ENCODE results near the gene LRRC56. TPM values are rescaled to one million over a fixed set of nuclear protein-coding genes. Genes with fewer than 3 reads are reported as not detected.

Gene LRRC56
- total and polyA plus RNA-seq, 9 of the 15 experiments (the other 6 are each of a cell fraction or from before 2014, with no cell fraction given), result 0.03 to 4.5 (median 1.0) TPM; not detected in 1

DNA sequence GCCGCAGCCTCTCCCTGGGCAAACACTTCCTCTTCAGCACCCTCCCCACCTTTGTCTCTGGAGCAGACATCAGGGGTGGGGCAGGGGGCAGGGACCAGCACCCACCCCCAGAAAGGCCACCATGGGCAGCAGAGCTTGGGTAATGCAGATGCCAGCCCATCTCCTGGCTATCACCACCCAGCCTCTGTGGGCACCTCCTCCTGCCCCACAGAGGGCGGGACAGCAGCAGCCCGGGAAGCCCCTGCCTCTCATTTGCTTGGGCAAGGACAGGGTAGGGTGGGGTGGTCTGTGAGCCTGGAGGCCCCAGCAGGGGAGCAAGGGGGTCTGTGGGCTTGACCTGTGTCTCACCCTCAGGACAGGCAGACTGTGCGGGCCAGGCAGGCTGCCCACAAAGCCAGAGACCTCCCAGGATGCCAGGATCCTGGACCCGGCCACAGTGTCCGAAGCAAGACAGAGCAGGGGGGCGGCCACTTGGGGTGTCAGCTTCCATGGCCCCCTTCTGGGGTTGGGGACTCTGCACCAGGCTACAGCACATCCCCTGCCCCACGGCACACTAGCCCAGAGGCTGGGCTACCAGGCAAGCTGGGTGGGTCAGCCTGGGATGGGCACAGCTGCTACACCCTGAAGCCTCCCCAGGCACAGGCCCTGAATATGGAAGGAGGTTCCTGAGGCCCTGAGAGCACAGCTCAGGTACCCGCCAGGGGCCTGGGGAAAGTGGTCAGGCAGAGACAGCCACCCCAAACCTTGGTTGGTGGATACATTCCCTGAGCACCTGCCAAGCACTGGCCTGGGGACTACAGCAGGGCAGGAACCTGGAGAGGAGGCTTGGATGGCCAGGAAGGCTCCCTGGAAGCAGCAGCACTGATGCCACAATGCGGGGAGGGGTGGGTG lies 34.8 kb upstream of the LRRC56 start:
- 97% methylated on average over 8 of the region's 10 CpGs for WGBS (ENCODE audit: insufficient coverage, low coverage, missing lambda C conversion rate)
- ChIA-PET CTCF (ENCODE audit: low intra/inter-chr PET ratio) (no interaction called here), POLR2A (interaction anchor here (0.8 to 2.9 kb wide), 3 partner anchors 10 to 69 kb away, joined by 3 to 11 read pairs (median 3); no protein-coding TSS in a partner anchor)
- ATAC-seq (no peak), FAIRE-seq (no peak), DNase-seq (ENCODE audit: extremely low read depth in 1 of 4, low spot score in 3 of 4) (no peak)
- Histone ChIP-seq H3K4me2 (ENCODE audit: insufficient read depth, low read length) (no peak overlapping the region), H2AFZ (ENCODE audit: low read depth, low read length) (no peak overlapping the region), H3K27me3 (ENCODE audit: control insufficient read depth in 2 of 2, insufficient read depth in 2 of 2, low read length in 2 of 2) (no peaks in the 10 kb centered on the region), H3K27ac (ENCODE audit: extremely low read depth, low read depth, low read length) (peak overlapping the region; percentile 98; the same call in 2 of the 3 replicates), H3K9me3 (replicated peaks; ENCODE audit: control insufficient read depth, insufficient read depth, low read depth, low read length) (peaks cover under 1% of the 10 kb centered on the region; the same call in 1 of the 2 replicates), H3K79me2 (ENCODE audit: control insufficient read depth, insufficient read depth, low read length) (peaks cover 60% of the 10 kb centered on the region), H3K4me1 (replicated peaks in 1 of 2; ENCODE audit: control insufficient read depth in 2 of 2, insufficient read depth in 2 of 2, low read length in 2 of 2) (peaks cover 11 to 74% of the 10 kb centered on the region in 2 experiments), H3K9ac (ENCODE audit: insufficient read depth in 1 of 2, low read depth in 2 of 2, low read length in 2 of 2) (peak overlapping the region in 1 of 2 experiments; percentile 86; a peak in 2 of 4 replicates), H4K20me1 (replicated peaks; ENCODE audit: control insufficient read depth, insufficient read depth, low read length) (no peaks in the 10 kb centered on the region), H3K4me3 (no peak overlapping the region), H3K9me1 (ENCODE audit: control insufficient read depth, insufficient read depth, low read length) (no peaks in the 10 kb centered on the region), H3K36me3 (ENCODE audit: control insufficient read depth, insufficient read depth, low read length) (peaks cover 54% of the 10 kb centered on the region)
- in situ Hi-C loops (cut with MboI) (loop anchor here (5.0 kb wide), 1 partner anchor 50 kb away; the partner anchor contains the start of gene PTDSS2), intact Hi-C loops (cut with micrococcal nuclease) (no loop called here)
- TF ChIP-seq, protein P1, sequence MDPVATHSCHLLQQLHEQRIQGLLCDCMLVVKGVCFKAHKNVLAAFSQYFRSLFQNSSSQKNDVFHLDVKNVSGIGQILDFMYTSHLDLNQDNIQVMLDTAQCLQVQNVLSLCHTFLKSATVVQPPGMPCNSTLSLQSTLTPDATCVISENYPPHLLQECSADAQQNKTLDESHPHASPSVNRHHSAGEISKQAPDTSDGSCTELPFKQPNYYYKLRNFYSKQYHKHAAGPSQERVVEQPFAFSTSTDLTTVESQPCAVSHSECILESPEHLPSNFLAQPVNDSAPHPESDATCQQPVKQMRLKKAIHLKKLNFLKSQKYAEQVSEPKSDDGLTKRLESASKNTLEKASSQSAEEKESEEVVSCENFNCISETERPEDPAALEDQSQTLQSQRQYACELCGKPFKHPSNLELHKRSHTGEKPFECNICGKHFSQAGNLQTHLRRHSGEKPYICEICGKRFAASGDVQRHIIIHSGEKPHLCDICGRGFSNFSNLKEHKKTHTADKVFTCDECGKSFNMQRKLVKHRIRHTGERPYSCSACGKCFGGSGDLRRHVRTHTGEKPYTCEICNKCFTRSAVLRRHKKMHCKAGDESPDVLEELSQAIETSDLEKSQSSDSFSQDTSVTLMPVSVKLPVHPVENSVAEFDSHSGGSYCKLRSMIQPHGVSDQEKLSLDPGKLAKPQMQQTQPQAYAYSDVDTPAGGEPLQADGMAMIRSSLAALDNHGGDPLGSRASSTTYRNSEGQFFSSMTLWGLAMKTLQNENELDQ (CRISPR knock-in tag; IDR thresholded peaks at IDR 0.05; ENCODE audit: borderline replicate concordance), result no peak
- TF ChIP-seq FIP1L1 (IDR thresholded peaks at IDR 0.05; ENCODE audit: low read depth, low read length, poor library complexity, severe bottlenecking), result peak; percentile 20
- TF ChIP-seq POLR2G (IDR thresholded peaks at IDR 0.05; ENCODE audit: low read depth, low read length), result peak; percentile 71
- no TSS peak for BruUV-seq (replicated peaks)
